Body of pancreas (tissue), 4 donors: Measurements from ENCODE around the gene MEAF6.

Experiments used
- POLR2A ChIP-seq, 3 donors: fragments of 450-650 bp; IDR thresholded peaks; one replicate each; pipeline ENCODE4 v1.6.1; 2016; ENCODE audit warnings: antibody characterized with exemption in 3 of 3, mild to moderate bottlenecking in 2 of 3
- TF ChIP-seq, protein P1 (sequence below), 7 experiments: fragments of 450-650 bp in 4 of 7; fragments of 200-600 bp in 3 of 7; sonication (generic) in 3 of 7; IDR thresholded peaks; one replicate each; pipeline ENCODE4 v1.5.1; 2016 to 2019; ENCODE audit warnings: antibody characterized with exemption in 7 of 7

DNA sequence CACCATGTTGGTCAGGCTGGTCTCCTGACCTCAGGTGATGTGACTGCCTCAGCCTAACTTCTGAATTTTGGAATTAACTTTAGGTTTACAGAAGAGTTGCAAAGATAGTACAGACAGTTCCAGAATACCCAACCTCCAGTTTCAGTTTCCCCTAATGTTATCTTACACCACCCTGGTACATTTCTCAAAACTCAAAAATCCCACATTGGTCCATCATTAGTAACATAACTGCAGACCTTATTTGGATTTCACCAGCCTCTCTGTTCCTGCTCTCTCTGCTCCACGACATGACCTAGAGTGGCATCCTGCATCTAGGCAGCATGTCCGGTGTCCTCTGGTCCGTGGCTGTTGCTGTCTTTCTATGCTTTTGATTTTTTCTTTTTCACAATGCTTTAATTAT is 45.2 kb downstream of the MEAF6 start:
- TF ChIP-seq, protein P1, sequence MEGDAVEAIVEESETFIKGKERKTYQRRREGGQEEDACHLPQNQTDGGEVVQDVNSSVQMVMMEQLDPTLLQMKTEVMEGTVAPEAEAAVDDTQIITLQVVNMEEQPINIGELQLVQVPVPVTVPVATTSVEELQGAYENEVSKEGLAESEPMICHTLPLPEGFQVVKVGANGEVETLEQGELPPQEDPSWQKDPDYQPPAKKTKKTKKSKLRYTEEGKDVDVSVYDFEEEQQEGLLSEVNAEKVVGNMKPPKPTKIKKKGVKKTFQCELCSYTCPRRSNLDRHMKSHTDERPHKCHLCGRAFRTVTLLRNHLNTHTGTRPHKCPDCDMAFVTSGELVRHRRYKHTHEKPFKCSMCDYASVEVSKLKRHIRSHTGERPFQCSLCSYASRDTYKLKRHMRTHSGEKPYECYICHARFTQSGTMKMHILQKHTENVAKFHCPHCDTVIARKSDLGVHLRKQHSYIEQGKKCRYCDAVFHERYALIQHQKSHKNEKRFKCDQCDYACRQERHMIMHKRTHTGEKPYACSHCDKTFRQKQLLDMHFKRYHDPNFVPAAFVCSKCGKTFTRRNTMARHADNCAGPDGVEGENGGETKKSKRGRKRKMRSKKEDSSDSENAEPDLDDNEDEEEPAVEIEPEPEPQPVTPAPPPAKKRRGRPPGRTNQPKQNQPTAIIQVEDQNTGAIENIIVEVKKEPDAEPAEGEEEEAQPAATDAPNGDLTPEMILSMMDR (IDR thresholded peaks at IDR 0.05) = no peak
- no peak for TF ChIP-seq POLR2A (IDR thresholded peaks at IDR 0.05)
